Large intestine (tissue), 12 donors: Measurements from ENCODE around the gene UROD. TPM values are rescaled to one million over a fixed set of nuclear protein-coding genes. Genes with fewer than 3 reads are reported as not detected.
A peak's percentile ranks its signal among the peaks of the same experiment; 100 is the strongest.
"Not testable (repeated sequence)": the region's sequence is repeated elsewhere in the genome, so short reads cannot be mapped to it uniquely, and the experiment has no call there.

Experiments
- DNase-seq, 2 donors: peaks; one replicate each; pipeline versions ENCODE4 v3.0.0 to v3.0.0-alpha.2; 2013
- H3K27ac ChIP-seq: one replicate; pipeline ENCODE4 v1.5.1; 2013; ENCODE audit warnings: low read length
- H3K27me3 ChIP-seq: 2 replicates; pipeline ENCODE4 v1.6.1; 2013; ENCODE audit warnings: low read length; ENCODE audit not compliant: control insufficient read depth, insufficient read depth
- H3K36me3 ChIP-seq: 2 replicates; pipeline ENCODE4 v1.6.1; 2013; ENCODE audit warnings: low read length; ENCODE audit not compliant: control insufficient read depth, insufficient read depth
- H3K4me1 ChIP-seq: one replicate; pipeline ENCODE4 v1.6.1; 2013; ENCODE audit warnings: low read length; ENCODE audit not compliant: control insufficient read depth, insufficient read depth
- H3K4me3 ChIP-seq: one replicate; pipeline ENCODE4 v1.5.1; 2013; ENCODE audit warnings: low read length
- H3K9me3 ChIP-seq: one replicate; pipeline ENCODE4 v1.6.1; 2013; ENCODE audit warnings: mild to moderate bottlenecking, low read depth, low read length, moderate library complexity; ENCODE audit not compliant: control insufficient read depth
- WGBS: methylation state at CpG from one replicate; pipeline ENCODE4 v1.1.5; 2013; ENCODE audit warnings: low lambda C conversion rate; ENCODE audit not compliant: insufficient coverage; 5-methylcytosine and 5-hydroxymethylcytosine counted together
- long read RNA-seq, 11 donors: transcript quantifications; one replicate each; lab custom pipeline, GENCODE V29; 2026
- polyA plus RNA-seq: library from polyadenylated mRNA; unstranded; fragments of 120-200 nt; gene quantifications from one replicate; pipeline ENCODE4 v1.2.1, GENCODE V29; 2013

Gene UROD
- 76.3 TPM for polyA plus RNA-seq
- long read RNA-seq, donor 1, transcript UROD-201 (10 exons, 1,300 nt), result minor isoform, 14 of 35 reads
- long read RNA-seq, donor 1, transcript UROD-210 (2 exons, 524 nt), result major isoform, 20 of 35 reads
- long read RNA-seq, donor 1, partial matches to known transcripts, result 0 of 35 reads
- long read RNA-seq, donor 1, other reads (novel, unspliced or antisense), result 0 of 35 reads
- long read RNA-seq, donor 2, transcript UROD-210 (2 exons, 524 nt), result minor isoform, 32 of 86 reads
- long read RNA-seq, donor 2, transcript UROD-201 (10 exons, 1,300 nt), result major isoform, 34 of 86 reads
- long read RNA-seq, donor 2, partial matches to known transcripts, result 15 of 86 reads
- long read RNA-seq, donor 2, other reads (novel, unspliced or antisense), result 0 of 86 reads
- long read RNA-seq, donor 3, result 0 reads
- long read RNA-seq, donor 4, partial matches to known transcripts, result 0 of 4 reads
- long read RNA-seq, donor 4, other reads (novel, unspliced or antisense), result 0 of 4 reads
- long read RNA-seq, donor 5, transcript UROD-201 (10 exons, 1,300 nt), result minor isoform, 18 of 43 reads
- long read RNA-seq, donor 5, transcript UROD-210 (2 exons, 524 nt), result major isoform, 24 of 43 reads
- long read RNA-seq, donor 5, partial matches to known transcripts, result 0 of 43 reads
- long read RNA-seq, donor 5, other reads (novel, unspliced or antisense), result 0 of 43 reads
- long read RNA-seq, donor 6, transcript UROD-201 (10 exons, 1,300 nt), result minor isoform, 19 of 54 reads
- long read RNA-seq, donor 6, transcript UROD-210 (2 exons, 524 nt), result major isoform, 23 of 54 reads
- long read RNA-seq, donor 6, partial matches to known transcripts, result 6 of 54 reads
- long read RNA-seq, donor 6, other reads (novel, unspliced or antisense), result 0 of 54 reads
- long read RNA-seq, donor 7, transcript UROD-210 (2 exons, 524 nt), result minor isoform, 9 of 22 reads
- long read RNA-seq, donor 7, transcript UROD-201 (10 exons, 1,300 nt), result major isoform, 12 of 22 reads
- long read RNA-seq, donor 7, partial matches to known transcripts, result 0 of 22 reads
- long read RNA-seq, donor 7, other reads (novel, unspliced or antisense), result 0 of 22 reads
- long read RNA-seq, donor 8, transcript UROD-201 (10 exons, 1,300 nt), result minor isoform, 16 of 71 reads
- long read RNA-seq, donor 8, transcript UROD-210 (2 exons, 524 nt), result major isoform, 35 of 71 reads
- long read RNA-seq, donor 8, partial matches to known transcripts, result 16 of 71 reads
- long read RNA-seq, donor 8, other reads (novel, unspliced or antisense), result 0 of 71 reads
- long read RNA-seq, donor 9, transcript UROD-201 (10 exons, 1,300 nt), result major isoform, 34 of 62 reads
- long read RNA-seq, donor 9, transcript UROD-212 (4 exons, 934 nt), result minor isoform, 5 of 62 reads
- long read RNA-seq, donor 9, transcript UROD-210 (2 exons, 524 nt), result minor isoform, 17 of 62 reads
- long read RNA-seq, donor 9, partial matches to known transcripts, result 5 of 62 reads
- long read RNA-seq, donor 9, other reads (novel, unspliced or antisense), result 0 of 62 reads
- long read RNA-seq, donor 10, transcript UROD-212 (4 exons, 934 nt), result minor isoform, 5 of 43 reads
- long read RNA-seq, donor 10, transcript UROD-201 (10 exons, 1,300 nt), result major isoform, 19 of 43 reads
- long read RNA-seq, donor 10, transcript UROD-210 (2 exons, 524 nt), result minor isoform, 14 of 43 reads
- long read RNA-seq, donor 10, partial matches to known transcripts, result 0 of 43 reads
- long read RNA-seq, donor 10, other reads (novel, unspliced or antisense), result 5 of 43 reads
- long read RNA-seq, donor 11, transcript UROD-201 (10 exons, 1,300 nt), result major isoform, 19 of 33 reads
- long read RNA-seq, donor 11, transcript UROD-210 (2 exons, 524 nt), result minor isoform, 11 of 33 reads
- long read RNA-seq, donor 11, partial matches to known transcripts, result 0 of 33 reads
- long read RNA-seq, donor 11, other reads (novel, unspliced or antisense), result 0 of 33 reads

GRCh38 chr1:45011837-45012638 is at the start of gene UROD:
Gene UROD, plus strand, starts transcription at chr1:45012254. Its CDS starts 12 bp downstream, at chr1:45012266.
- Histone ChIP-seq H3K27ac (peak within 1 kb of the TSS; percentile 64), H3K27me3 (no peaks in the 10 kb centered on the region), H3K4me1 (peaks cover 22% of the 10 kb centered on the region), H3K36me3 (peaks cover 46% of the 10 kb centered on the region), H3K9me3 (no peaks in the 10 kb centered on the region), H3K4me3 (peak within 1 kb of the TSS; percentile 88)
- 0% methylated on average over 1 of the region's 21 CpGs for WGBS
- peak; percentile 96 to 97 for DNase-seq

- WGBS, result no CpG with 5 or more reads among the region's 3 CpGs
- Histone ChIP-seq H3K27me3 (no peaks in the 10 kb centered on the region), H3K36me3 (peaks cover 3% of the 10 kb centered on the region), H3K27ac (no peak overlapping the region), H3K4me3 (no peak overlapping the region), H3K4me1 (no peaks in the 10 kb centered on the region), H3K9me3 (no peaks in the 10 kb centered on the region)
- no peak for DNase-seq
These were observed 49.3 kb upstream of the UROD start for GRCh38 chr1:44962729-44963128.

GRCh38 chr1:44964396-44964795 is 47.7 kb upstream of the UROD start:
- Histone ChIP-seq H3K36me3 (peaks cover 4% of the 10 kb centered on the region), H3K9me3 (no peaks in the 10 kb centered on the region), H3K27ac (no peak overlapping the region), H3K4me1 (no peaks in the 10 kb centered on the region), H3K27me3 (no peaks in the 10 kb centered on the region), H3K4me3 (no peak overlapping the region)
- no peak for DNase-seq
- 80% methylated on average over 1 of the region's 1 CpG for WGBS

GRCh38 chr1:44970317-44970716 is 41.7 kb upstream of the UROD start:
- H3K36me3 ChIP-seq, result peaks cover 11% of the 10 kb centered on the region
- no peak overlapping the region for H3K4me3 ChIP-seq
- no peak for DNase-seq
- no peaks in the 10 kb centered on the region for H3K4me1 ChIP-seq
- whole genome bisulfite sequencing, result 53% methylated on average over 2 of the region's 4 CpGs
- H3K27me3 ChIP-seq, result no peaks in the 10 kb centered on the region
- no peak overlapping the region for H3K27ac ChIP-seq
- no peaks in the 10 kb centered on the region for H3K9me3 ChIP-seq

DNA sequence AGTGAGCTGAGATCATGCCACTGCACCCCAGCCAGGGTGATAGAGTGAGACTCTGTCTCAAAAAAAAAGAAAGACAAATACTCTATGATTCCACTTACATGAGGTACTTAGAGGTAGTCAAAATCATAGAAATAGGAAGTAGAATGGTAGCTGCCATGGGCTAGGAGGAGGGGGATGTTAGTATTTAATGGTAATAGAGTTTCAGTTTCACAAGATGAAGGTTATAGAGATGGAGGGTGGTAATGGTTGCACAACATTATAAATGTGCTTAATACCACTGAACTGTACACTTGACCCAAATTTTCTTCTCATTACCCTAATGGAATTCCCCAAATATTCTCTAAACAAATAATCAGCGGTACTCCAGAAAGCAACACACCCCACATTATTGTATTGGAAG is 38.4 kb upstream of the UROD start:
- H3K27ac ChIP-seq, result no peak overlapping the region
- WGBS, result no CpG with 5 or more reads among the region's 1 CpG
- DNase-seq, result no peak
- H3K36me3 ChIP-seq, result peaks cover 33% of the 10 kb centered on the region
- H3K27me3 ChIP-seq, result no peaks in the 10 kb centered on the region
- H3K9me3 ChIP-seq, result no peaks in the 10 kb centered on the region
- H3K4me1 ChIP-seq, result no peaks in the 10 kb centered on the region
- no peak overlapping the region for H3K4me3 ChIP-seq

DNA sequence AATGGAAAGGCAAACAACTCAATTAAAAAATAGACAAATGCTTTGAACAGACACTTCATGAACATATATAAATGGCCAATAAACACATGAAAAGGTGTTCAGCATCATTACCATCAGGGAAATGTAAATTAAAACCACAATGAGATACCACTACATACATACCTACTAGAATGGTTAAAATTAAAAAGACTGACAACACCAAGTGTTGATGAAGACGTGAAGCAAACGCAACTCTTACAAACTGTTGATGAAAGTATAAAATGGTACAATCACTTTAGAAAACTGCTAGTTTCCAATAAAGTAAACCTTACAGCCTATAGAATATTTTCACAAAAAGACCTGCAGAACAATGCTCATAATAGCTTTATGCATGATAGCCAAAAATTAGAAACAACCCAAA is 35.8 kb upstream of the UROD start:
- Histone ChIP-seq H3K27me3 (no peaks in the 10 kb centered on the region), H3K27ac (no peak overlapping the region), H3K4me1 (no peaks in the 10 kb centered on the region), H3K36me3 (peaks cover 40% of the 10 kb centered on the region), H3K4me3 (no peak overlapping the region), H3K9me3 (no peaks in the 10 kb centered on the region)
- WGBS, result 100% methylated on average over 2 of the region's 2 CpGs
- DNase-seq, result no peak

GRCh38 chr1:44977372-44977771 is 34.7 kb upstream of the UROD start:
- not testable (repeated sequence) for H3K27ac ChIP-seq, H3K4me3 ChIP-seq, H3K27me3 ChIP-seq, H3K4me1 ChIP-seq, H3K9me3 ChIP-seq, DNase-seq
- peaks cover 40% of the 10 kb centered on the region for H3K36me3 ChIP-seq
- WGBS, result no CpG with 5 or more reads among the region's 4 CpGs

GRCh38 chr1:44985747-44986359 is 26.2 kb upstream of the UROD start:
- Histone ChIP-seq H3K27me3 (no peaks in the 10 kb centered on the region), H3K36me3 (peaks cover under 1% of the 10 kb centered on the region), H3K4me3 (peak overlapping the region; percentile 81), H3K4me1 (peaks cover 7% of the 10 kb centered on the region), H3K27ac (peak overlapping the region; percentile 54), H3K9me3 (peaks cover 4% of the 10 kb centered on the region)
- 37% methylated on average over 3 of the region's 19 CpGs for WGBS
- DNase-seq, result peak in 1 of 2 donors; percentile 28
